ENCODE measurements around the gene NFATC4.
"Not testable (repeated sequence)": the region's sequence is repeated elsewhere in the genome, so short reads cannot be mapped to it uniquely, and the experiment has no call there.

NFATC4 gene

DNA sequence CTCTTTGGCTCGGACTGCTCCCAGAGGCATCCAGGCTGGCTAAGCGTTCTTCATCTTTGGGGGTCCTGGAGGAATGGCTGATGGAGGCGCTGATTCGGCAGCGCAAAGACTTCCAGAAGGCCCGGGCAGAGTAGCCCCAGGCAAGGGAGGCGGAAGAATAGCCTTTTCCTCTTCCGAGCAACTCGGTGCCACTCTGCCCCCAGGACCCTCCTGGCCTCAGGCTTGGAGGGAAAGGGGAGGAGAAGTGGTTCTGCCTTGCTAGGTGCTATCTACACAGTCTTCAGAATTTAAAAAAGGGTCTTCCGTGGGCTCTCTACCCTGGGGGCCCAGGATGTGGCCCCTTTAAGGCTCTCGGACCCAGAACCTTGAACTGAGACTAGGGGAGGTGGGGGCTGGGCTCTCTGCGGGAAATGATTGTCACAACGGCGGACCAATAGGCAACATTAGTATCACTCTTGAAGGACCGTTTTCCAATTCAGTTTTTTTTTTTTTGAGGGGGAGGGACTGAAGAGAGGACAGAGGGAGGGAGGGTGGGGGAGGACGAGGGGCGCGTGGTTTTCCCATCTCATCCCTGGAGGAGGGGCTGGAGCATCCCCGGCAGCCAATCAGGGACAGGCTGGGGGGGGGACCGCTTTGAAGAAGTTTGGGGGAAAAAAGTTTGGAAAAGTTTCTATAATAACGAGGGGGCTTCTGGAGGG is at the start of gene NFATC4:
Gene NFATC4, plus strand, starts transcription at position 671 of the 698 bp plus-strand sequence. CDS start 157 bp downstream, outside the sequence.
- DNase-seq (peak; percentile 50), ATAC-seq (no peak)

DNA sequence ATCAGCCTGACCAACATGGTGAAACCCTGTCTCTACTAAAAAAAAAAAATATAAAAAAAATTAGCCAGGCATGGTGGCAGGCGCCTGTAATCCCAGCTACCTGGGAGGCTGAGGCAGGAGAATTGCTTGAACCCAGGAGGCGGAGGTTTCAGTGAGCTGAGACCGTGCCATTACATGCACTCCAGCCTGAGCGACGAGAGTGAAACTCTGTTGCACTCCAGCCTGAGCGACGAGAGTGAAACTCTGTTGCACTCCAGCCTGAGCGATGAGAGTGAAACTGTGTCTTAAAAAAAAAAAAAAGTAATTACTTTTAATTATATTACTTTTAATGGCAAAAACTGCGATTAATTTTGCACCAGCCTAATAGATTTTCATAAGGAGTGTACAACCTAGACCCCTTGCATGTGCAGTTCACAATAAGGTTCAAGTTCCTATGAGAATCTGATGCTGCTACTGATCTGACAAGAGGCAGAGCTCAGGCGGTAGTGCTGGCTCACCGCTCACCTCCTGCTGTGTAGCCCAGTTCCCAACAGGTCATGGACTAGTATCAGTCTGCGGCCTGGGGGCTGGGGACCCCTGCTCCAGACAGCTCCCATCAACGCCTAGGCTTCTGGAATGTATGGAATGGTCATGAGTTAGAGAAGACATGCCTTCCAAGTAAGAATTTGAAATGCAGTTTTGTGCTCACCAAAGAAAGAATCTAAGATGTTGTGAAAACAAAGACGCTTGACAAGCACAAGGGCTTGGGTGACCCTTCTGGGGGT is 46.6 kb upstream of the NFATC4 start:
- DNase-seq (no peak), ATAC-seq (no peak)

DNA sequence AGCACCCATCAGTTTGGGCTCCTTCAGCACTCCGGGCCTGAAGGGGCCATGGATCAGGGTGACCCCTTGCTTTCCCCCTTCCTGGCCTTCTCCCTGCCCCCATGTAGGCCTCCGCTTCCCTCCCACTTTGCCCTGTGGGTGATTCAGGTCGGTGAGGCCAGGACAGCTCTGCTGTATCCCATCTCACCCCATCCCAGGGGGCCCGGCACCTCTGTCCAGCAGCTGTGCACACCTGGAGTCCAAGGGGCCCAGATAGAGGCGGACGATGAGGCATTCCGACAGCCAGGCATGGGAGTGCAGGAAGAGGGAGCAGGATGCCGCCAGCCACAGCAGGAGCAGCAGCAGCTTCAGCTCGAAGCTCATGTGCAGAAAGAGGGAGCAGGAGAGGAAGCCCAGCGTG is 45.3 kb upstream of the NFATC4 start:
- no peak for ATAC-seq

DNA sequence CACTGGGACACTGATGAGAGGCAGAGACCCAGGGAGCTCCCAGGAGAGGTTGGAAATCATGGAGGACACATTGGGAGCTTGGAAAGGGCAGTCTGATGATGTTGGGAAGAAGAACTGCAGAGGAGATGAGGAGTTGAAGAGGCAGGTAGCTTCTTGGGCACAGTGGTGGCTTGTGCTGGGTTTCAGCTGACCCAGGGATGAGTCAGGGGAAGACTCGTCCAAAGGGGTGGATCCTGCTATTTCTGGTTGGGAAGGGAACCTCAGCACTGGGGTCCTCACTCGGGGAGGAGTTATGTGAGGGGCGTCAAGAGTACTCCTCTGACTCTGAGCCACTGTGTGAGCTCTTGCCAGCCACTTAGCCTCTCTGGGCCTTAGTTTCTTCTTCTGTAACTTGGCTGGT is 44.6 kb upstream of the NFATC4 start:
- ATAC-seq (no peak), DNase-seq (no peak)

More for the DNA sequence above, 45.3 kb upstream of the NFATC4 start:
- DNase-seq: no peak

DNA sequence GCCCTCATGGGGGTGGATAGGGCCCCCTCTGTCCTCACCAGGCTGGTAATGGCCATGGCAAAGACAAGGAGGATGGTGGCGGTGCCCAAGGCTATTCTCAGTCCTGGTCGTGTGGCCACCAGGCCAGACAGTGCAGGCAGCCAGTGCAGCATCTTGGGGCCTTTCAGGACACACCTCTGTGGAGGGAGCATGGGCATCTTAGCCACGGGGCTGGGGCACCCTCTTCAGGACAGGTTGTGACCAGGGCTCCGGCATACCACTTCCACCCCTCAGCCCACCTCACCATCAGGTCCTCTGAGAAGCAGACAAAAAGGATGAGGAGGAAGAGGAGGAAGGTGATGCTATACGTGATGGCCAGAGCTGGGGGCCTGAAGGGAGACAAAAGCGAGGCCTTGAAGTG is 44.0 kb upstream of the NFATC4 start:
- DNase-seq (no peak), ATAC-seq (no peak)

DNA sequence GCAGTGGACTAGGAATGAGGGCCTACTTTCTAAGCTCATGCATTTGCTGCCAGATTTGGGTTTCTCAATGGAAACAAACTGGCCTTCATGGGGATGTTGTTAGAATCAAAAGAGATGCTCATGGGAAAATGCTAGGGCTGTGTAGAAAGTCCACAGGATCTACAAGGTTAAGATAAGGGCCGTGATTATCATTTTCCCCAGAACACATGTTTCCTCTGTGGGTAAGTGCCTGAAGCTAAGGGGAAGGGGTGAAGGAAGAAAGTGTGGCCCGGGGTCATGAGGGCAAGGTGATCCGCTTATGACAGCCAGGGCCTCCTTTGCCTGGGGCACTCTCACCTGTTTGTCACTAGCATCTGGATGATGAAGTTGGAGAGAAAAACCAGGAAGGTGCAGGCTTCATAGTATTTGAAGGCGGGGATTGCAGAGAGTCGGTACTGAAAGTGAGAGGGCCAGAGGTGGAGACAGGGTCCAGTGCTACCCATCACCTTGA is 42.9 kb upstream of the NFATC4 start:
- ATAC-seq (no peak), DNase-seq (no peak)

DNA sequence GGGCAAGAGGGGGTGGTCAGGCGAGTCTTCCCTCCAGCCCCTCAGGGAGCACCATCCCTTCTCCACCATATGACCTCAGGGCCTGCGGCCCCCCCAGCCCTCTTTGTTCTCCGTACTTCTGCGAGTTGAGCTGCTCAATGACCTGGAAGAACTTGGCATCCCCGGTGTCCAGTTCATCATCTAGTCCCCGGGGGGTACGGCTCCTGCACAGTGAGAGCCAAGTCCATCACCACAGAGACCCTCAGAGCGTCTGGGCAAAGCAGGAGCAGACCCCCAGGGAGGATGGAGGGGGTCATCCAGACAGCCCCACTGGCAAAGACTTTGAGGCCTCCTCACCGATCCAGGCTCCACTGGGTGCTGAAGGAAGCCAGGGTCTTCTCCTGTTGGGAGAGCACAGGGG is 42.0 kb upstream of the NFATC4 start:
- no peak for DNase-seq
- no peak for ATAC-seq

DNA sequence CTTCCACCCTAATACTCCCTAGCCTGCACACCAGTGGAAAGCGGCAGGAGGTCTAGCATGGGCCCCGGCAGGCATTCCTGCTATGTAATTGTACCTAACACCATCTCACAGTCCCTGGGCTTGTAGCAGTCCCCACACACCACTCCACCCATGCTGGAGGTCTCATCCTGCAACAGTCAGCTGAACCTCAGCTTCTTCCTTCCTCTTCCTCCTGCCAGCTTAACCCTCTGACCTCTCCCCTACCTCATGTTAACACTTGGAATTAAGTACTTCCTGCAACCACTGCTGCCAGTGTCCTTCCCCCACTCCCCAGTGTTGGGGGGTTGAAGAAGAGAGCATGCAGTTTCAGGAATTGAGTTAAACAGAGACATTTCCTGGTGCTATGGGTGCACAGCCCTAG is 40.7 kb upstream of the NFATC4 start:
- ATAC-seq: no peak
- no peak for DNase-seq

DNA sequence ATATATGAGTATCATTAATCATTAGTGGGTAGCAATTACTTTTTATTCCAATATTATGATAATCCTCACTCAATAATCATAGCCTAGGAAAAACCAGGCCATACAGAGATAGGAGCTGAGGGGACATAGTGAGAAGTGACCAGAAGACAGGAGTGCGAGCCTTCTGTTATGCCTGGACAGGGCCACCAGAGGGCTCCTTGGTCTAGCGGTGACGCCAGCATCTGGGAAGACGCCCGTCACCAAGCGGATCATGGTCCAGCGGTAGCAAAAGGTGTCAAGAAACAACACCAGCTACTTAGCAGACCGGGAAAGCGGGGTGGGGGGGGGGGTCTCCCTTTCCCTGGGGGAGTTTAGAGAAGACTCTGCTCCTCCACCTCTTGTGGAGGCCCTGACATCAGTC is 40.1 kb upstream of the NFATC4 start:
- not testable (repeated sequence) for ATAC-seq
- peak; percentile 40 for DNase-seq

DNA sequence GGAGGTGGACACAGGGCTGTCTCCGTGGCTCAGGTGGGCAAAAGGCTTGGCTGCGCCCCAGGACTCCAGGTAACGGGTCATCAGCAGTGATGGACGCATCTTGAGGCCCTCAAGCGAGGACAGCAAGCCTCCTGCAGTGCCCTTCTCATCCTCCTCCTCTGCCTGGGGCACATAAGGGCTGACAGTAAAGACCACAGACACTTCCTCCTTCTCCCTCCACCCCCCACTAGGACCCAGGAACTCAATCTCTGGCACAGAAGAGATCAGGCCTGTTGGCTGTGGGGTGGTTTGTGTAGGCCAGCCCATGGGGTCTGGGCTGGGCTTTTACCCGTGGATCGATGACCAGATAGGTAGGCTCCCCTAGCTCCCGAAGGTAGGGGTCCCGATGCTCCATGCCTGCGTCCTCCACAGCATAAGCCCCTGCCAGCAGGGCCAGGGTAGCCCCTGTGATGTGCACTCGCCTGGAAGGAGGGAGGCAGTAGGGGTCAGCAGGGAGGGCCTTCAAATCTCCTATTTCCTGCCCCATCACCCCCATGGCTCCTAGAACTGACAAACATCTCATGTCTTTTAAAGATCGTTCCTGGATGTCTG is 38.8 kb upstream of the NFATC4 start:
- DNase-seq (no peak), ATAC-seq (no peak)

DNA sequence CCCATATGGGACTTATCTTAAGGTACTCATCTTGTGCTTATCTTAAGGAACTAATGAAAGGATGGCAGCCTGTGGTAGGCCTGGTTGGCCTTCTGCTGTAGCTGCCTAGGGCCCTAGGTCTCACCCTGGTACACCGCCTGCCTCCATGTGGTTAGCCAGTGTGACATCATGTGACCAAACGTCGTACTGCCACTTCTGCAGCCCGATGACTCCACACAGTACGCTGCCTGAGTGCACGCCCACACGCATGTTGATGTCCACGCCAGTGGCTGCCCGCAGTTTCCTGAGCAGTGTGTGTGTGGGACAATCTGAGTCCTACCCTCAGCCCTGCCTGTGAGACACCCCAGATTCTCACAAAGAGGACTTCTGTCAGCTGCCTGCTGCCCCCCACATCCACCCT is 38.2 kb upstream of the NFATC4 start:
- ATAC-seq: peak; percentile 60
- peak; percentile 66 for DNase-seq

DNA sequence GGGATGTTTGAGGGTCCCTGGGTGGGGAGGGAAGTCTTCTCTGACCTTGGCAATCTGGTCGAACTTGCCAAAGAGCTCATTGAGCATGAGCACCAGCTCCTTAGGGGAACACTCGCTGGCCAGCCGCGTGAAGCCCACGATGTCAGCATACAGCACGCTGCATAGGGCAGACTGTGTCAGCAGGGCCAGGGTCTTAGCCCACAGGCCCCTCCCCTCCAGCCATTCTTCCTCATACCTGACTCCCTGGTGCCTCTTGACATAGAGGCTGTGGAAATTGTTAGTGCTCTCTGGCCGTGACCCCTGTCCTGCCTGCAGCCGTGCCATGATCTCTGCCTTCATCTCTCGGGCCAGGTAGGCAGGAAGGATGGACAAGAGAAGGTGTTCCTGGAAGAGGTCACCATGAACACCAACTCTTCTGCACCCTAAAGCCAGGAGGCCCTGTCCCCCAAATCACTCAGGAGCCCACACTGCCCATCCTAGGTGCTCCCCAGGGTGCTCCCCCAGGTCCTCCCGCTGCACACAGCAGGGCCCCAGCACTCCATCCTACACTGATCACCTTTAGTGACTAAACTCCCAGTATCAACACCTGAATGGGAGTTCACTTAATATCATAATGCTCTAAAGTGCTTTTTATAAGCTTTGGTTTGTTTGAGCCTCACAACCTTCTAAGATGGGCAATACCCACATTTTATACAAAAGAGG is 36.9 kb upstream of the NFATC4 start:
- no peak for ATAC-seq
- no peak for DNase-seq

DNA sequence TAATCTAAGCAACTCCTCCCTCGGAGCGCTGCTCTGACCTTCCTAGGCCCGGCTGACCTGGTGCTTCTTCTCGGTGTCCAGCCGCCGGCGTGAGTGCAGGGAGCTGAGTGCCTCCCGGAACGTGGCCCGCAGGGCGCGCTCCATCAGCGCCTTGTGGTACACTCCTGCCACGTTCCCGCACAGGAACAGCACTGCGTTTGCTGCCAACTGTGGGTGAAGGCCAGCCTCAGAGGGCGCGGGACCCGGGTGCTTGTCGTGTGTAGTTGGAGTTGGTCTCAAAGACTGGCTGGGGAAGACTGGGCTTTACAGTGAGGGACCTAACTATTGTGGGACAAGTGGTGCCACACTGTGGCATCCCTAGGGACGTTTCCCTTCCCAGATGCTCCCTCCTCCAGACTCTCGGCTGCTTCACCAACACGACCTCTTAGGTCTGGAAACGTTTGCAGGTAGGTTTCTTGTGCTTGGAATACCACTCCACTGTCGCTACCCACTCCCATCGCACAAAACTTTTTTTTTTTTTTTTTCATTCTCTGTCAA is 36.2 kb upstream of the NFATC4 start:
- no peak for ATAC-seq
- no peak for DNase-seq

DNA sequence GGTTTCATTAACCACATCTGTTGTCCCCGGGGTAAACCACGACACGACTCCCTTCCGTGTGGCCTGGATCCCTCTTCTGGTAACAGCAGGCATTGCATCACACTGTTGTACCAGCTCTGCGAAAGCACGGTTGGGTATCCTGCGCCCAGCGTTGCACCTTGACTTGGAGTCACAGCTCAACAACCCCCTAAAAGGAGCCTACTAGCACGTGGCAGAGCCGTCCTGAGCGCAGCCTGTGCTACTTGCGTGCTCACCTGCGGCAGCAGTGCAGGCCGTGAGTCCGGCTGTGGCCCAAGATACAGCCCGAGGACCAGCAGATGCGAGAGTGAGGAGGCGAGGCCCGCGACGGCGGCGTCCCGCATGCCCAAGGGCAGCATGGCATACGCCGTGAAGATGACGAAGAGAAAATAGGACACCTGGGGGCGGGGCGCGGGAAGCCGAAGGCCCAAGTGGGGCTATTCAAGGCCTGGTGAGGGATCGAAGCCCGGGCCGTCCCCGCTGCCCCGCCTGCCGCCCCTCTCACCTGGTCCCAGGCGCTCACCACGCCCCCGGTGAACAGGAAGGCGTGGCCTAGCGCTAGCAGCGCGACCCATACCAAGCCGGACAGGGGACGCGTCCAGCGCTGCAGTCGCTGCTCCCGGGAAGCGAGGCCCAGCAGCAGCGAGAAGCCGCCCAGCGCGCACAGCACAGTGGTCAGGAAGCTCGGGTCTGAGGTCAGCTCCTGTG is 35.6 kb upstream of the NFATC4 start:
- DNase-seq: peak; percentile 82

DNA sequence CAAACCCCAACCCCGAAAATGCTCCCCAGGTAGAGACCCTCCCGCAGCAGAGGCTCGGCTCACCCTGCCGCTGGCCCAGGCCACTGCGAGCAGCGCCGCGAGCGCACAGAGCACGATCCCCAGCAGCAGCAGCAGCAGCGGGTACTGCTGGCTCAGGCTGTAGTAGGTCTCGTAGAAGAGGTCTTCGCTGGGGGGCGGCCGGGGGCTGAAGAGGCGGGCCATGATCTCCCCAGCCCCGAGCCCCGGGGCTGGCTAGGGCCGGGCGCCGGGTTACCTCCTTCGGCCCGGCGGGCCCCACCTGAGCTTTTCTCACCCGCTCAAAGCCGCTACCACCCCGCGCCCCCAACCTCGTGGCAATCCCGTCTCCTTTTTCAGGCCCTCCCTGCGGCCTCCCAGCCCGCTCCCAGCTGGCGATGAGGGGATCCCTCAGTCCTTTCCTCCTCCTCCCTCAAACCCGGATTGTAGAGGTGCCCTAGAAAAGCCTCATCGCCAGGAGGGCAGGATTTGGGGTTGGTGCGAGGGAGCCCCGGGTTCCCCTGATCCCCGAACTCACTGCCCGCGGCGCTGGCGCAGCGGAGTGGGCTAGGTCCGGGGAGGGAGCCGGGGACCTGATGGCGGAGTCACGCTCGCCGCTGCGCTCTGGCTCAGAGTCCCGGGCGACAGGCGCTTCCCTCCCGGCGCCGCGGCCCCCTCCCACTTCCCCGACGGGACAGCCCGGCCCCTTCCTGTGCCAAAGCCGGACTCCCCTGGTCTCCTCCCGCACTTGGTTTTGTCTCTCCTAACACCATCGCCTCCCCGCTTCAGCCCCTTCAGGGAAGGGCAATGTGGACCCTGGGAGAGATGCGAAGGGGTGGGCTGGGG is 33.3 kb upstream of the NFATC4 start, which contains the start of gene ADCY4:
Gene ADCY4, minus strand, starts transcription at position 641 of the 861 bp plus-strand sequence. Its CDS starts 419 bp downstream, at position 222.
- DNase-seq: peak; percentile 28
- no peak for ATAC-seq

More for the DNA sequence above, 35.6 kb upstream of the NFATC4 start:
- peak; percentile 77 for ATAC-seq

DNA sequence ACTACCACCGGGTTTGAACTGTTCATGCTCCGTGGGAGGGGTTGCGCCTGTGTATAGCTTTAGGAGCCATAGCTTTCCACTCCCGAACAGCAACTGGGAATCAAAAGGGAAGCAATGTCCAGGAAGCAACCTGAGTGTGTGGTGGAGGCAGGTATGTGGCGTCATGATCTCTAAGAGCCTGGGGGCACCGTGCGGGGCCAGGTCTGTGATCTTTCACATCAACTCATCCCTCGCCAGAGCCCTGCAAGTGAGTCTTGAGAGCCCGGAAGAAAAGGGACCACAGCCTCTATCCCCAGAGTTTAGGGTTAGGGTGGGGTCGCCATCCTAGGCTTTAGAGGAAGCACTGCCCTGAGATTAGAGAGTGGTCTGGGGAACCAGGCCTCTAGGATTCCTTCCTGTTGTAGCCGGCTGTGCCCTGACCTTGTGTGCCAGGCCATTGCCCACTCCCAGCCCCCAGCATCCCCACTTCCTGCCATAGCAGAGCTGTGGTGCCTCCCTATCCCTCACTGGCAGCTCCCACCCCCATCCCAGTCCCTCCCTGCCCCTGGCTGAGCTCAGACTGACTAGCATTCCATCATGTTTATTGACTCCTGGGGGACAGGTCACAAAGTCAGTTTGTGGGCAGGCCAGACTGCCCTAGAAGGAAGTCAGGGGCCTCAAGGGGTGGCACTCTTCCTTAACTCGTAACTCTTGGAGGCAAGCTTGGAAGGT is 32.4 kb upstream of the NFATC4 start:
- ATAC-seq (no peak), DNase-seq (no peak)

DNA sequence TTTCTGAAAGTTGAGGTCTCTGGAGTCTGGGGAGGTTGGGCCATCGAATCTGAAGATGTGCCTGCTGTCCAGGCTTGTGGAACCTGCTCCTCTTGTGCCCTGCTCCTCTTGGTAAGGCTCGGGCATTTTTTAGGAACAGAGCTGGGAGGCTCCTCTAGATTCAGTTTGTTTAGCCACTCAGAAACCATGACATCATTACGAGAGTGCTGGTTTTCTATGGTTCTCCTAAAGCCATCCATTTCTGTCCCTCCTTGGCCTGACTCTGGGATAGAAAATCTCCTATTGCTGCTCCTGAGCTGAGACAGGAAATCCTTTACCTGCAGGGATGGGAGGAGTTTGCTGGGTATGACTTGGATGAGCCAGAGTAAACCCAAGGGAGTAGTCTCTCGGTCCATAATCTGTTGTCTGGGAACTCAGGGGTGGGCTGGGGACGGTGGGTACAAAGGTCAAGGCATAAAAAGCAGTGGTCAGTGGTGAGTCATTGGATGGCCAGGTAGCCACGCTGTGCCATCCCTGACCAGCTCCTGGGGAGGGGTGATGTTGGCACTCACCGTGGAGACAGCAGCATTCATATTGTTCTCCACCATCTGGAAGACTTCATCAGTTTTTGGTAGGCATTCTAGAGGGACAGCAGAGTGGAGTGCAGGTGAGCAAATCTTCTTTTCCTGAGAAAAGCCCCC is 30.7 kb upstream of the NFATC4 start:
- ATAC-seq: no peak

DNA sequence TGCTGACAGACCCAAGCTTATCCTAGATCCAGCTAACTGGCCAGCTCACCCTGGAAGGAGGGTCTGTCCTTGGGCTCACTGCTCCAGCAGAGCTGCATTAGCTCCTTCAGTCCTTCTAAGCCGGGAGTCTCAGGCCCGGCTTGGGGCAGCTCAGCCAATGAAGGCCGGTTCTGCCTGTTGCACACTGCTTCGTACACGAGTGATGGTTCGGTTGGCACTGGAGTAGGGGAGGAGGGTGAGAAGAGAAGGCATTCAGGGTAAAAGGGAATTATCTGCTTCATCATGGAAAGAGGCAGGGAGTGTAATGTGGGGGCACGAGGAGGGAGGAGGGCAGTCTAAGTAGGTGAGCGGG is 30.2 kb upstream of the NFATC4 start:
- no peak for ATAC-seq
- DNase-seq: no peak

More for the DNA sequence above, 30.7 kb upstream of the NFATC4 start:
- DNase-seq: no peak

DNA sequence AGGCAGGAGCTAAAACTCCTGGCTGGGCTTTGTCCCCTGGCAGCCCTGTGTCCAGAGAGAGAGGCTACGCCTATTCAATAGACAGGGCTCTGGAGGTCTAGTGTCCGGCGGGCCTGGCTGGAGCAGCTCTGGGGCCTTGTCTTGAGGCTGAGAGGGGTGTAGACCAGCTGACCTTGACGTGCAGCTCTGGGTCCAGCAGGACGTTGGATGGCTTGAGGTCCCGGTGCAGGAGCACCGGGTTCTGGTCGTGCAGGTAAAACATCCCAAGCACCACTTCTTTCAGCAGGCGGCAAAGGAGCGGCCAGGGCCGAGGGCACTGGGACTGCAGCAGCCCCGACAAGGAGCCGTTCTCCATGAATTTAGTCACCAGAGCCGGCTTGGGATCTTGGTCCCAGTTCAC is 29.1 kb upstream of the NFATC4 start:
- DNase-seq (no peak), ATAC-seq (no peak)

Measured in stimulated activated naive CD8-positive, alpha-beta T cell treated with anti-CD3 and anti-CD28 coated beads, Interleukin-15, Interleukin-2, amounts not matched to agents 100 U/mL and 50 U/mL, for 24 hours (primary cell).